Astrocyte (in vitro differentiated cells and primary cell): ENCODE data around the gene NXPH4.
A peak's percentile ranks its signal among the peaks of the same experiment; 100 is the strongest.

ENCODE experiments used
- CTCF ChIP-seq: IDR thresholded peaks from 2 replicates; pipeline ENCODE4 v1.5.1; 2011; ENCODE audit warnings: low read depth, mild to moderate bottlenecking, inconsistent platforms, low read length, moderate library complexity; ENCODE audit not compliant: insufficient read depth
- EZH2 ChIP-seq: IDR thresholded peaks from 2 replicates; pipeline ENCODE4 v1.6.1; 2012; ENCODE audit warnings: mild to moderate bottlenecking, low read length, inconsistent platforms; ENCODE audit not compliant: insufficient read depth

GRCh38 chr12:57219205-57219992 lies 2.8 kb downstream of the NXPH4 start:
- peak; percentile 74 for TF ChIP-seq EZH2
- no peak for TF ChIP-seq CTCF
